Testis (tissue), 2 donors: ENCODE data around the gene SGIP1.

ENCODE experiments used
- CTCF ChIP-seq, 3 experiments: fragments of 450-650 bp in 2 of 3; fragments of 200-600 bp in 1 of 3; sonication (generic) in 1 of 3; IDR thresholded peaks; one replicate each; pipeline ENCODE4 v1.5.1; 2016 to 2019; ENCODE audit warnings: antibody characterized with exemption in 3 of 3, mild to moderate bottlenecking in 2 of 3, moderate library complexity in 1 of 3
- POLR2A ChIP-seq: fragments of 450-650 bp; IDR thresholded peaks from one replicate; pipeline ENCODE4 v1.6.1; 2017; ENCODE audit warnings: antibody characterized with exemption, mild to moderate bottlenecking, moderate library complexity

GRCh38 chr1:66686406-66686805, 152.5 kb downstream of the SGIP1 start:
- no peak for TF ChIP-seq CTCF (IDR thresholded peaks at IDR 0.05)
- no peak for TF ChIP-seq POLR2A
